Subcutaneous adipose tissue (tissue), 4 donors: ENCODE results near the gene SNX7. TPM values are rescaled to one million over a fixed set of nuclear protein-coding genes. Genes with fewer than 3 reads are reported as not detected.

ENCODE experiments used
- CTCF ChIP-seq: fragments of 450-650 bp; IDR thresholded peaks from one replicate; pipeline ENCODE4 v1.5.1; 2016; ENCODE audit warnings: low read depth, mild to moderate bottlenecking, control low read depth, antibody characterized with exemption, moderate library complexity
- total RNA-seq, 4 donors: library from RNA; depleted of rRNA; stranded (reverse); fragments of >200 nt; gene quantifications; one replicate each; pipeline ENCODE4 v1.1.0, GENCODE V29; 2016

The SNX7 gene
- total RNA-seq, 4 donors from 2014 or later: 19.8 to 64.5 (median 26.4) TPM

GRCh38 chr1:98677288-98677687 lies 15.8 kb downstream of the SNX7 start:
- no peak for TF ChIP-seq CTCF

GRCh38 chr1:98681812-98682211 lies 20.3 kb downstream of the SNX7 start:
- TF ChIP-seq CTCF: no peak

- no peak for TF ChIP-seq CTCF
These were observed 26.7 kb downstream of the SNX7 start for GRCh38 chr1:98688110-98688739.

- TF ChIP-seq CTCF: no peak
These were observed 29.1 kb downstream of the SNX7 start for GRCh38 chr1:98690576-98690975.

GRCh38 chr1:98692482-98692881 lies 31.0 kb downstream of the SNX7 start:
- TF ChIP-seq CTCF: no peak

GRCh38 chr1:98693385-98693784 lies 31.9 kb downstream of the SNX7 start:
- no peak for TF ChIP-seq CTCF

GRCh38 chr1:98696077-98696476 lies 34.6 kb downstream of the SNX7 start:
- no peak for TF ChIP-seq CTCF
